HAP-1 (cell line): Measurements from ENCODE around the gene HDLBP.

Experiments
- DNase-seq, 2 experiments: peaks; one replicate each; pipeline ENCODE4 v3.0.0-alpha.2; 2016 to 2020; ENCODE audit warnings: low spot score in 2 of 2
- H3K27me3 ChIP-seq: fragments of 250-450 bp; sonication (Bioruptor Pico); 2 replicates; pipeline ENCODE4 v1.5.1; 2020; ENCODE audit warnings: low read depth, mild to moderate bottlenecking, moderate library complexity
- H3K36me3 ChIP-seq: fragments of 250-450 bp; sonication (Bioruptor Pico); replicated peaks from 2 replicates; pipeline ENCODE4 v1.5.1; 2020; ENCODE audit warnings: mild to moderate bottlenecking
- H3K4me1 ChIP-seq: fragments of 250-450 bp; sonication (Bioruptor Pico); 2 replicates; pipeline ENCODE4 v1.5.1; 2020; ENCODE audit warnings: mild to moderate bottlenecking
- H3K4me3 ChIP-seq: fragments of 250-450 bp; sonication (Bioruptor Pico); 2 replicates; pipeline ENCODE4 v1.5.1; 2020; ENCODE audit warnings: mild to moderate bottlenecking, moderate library complexity
- H3K9me3 ChIP-seq: fragments of 250-450 bp; sonication (Bioruptor Pico); 2 replicates; pipeline ENCODE4 v1.5.1; 2020; ENCODE audit warnings: mild to moderate bottlenecking, moderate library complexity
- in situ Hi-C: fragments of 300-500 bp; cut with MboI; formaldehyde crosslinking; loops from 3 replicates; pipeline ENCODE4 v1.14.3; 2020; ENCODE audit warnings: low sequenced_read_pairs, inconsistent platforms, mixed read lengths

The HDLBP gene

DNA sequence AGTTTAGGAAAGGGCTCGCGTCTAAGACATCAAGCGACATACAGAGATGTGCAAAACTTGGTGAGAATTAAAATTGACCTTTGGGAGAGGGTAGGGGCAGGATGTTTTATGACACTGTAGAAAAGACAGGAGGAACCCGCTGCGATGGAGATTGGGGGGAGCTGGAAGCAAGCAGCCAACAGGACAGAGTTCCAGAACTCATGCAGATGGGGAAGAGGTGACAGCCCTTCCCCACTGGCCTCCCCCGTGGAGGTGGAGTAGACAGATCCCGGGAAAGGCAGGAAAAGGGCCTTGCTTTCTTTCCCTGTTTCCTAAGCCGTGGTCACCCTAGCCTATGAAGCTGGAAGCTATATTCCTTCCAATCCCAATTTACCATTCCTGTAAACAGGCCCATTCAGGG lies 87.9 kb downstream of the HDLBP start:
- no peaks in the 10 kb centered on the region for H3K9me3 ChIP-seq
- no peak for DNase-seq
- H3K4me3 ChIP-seq = no peak overlapping the region
- H3K4me1 ChIP-seq = no peaks in the 10 kb centered on the region
- in situ Hi-C loops = no loop called here
- H3K27me3 ChIP-seq = no peaks in the 10 kb centered on the region
- peaks cover 64% of the 10 kb centered on the region for H3K36me3 ChIP-seq

DNA sequence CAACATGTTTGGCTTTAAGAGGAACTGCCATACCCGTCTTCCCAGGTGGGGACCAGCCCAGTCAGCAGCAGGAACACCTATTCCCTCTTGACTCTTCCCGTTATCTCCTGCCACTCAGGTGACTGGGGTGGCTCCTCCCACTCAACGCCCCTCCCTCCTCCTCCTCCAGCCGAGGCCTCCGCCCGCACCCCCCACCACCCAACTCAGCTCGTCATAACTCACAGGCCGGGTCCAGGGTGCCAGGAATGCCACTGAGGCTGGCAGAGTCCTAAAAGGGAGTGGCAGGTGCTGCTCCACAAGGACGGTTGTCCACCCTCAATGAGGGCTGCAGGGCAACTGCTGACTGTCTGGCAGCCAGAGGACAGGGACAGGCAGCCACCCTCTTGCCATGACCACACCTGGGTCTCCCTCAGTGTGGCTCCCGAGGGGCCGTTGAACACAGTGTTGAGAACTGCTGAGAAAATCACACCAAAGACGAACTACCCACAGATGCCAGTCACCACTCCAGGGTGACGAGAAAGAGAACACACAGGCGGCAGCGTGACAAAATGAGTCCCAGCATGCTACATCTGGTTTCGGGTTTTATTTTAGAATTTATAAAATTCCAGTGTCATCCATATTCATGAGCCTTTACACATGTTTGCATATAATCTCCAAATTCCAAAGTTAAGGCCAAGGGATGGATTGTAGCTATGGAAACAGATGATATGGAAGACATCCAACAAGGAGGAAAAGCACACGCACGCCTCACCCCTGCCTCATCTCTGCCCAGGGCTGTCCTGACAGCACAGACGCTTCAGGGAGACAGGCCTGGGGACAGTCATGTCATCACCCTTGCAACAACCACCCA lies 88.5 kb downstream of the HDLBP start:
- Histone ChIP-seq H3K36me3 (peaks cover 57% of the 10 kb centered on the region), H3K4me1 (no peaks in the 10 kb centered on the region), H3K4me3 (no peak overlapping the region), H3K9me3 (no peaks in the 10 kb centered on the region), H3K27me3 (no peaks in the 10 kb centered on the region)
- in situ Hi-C loops = no loop called here
- DNase-seq = no peak

DNA sequence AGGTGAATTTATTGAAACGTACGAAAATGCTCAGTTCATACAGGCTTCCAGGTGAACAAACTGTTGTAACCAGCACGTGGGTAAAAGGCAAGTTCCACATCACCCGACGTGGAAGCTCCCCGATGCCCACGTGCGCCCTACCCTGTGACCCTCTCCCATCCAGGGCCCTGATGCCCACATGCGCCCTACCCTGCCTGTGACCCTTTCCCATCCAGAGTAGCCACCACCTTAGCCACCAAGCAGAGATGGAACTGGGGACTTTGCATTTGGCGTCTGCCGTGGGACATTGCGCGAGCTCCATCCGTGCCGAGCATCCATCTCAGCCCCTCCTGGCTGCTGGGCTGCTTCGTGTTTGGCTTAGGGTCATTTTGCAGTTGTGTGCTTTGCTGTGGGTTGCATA lies 89.5 kb downstream of the HDLBP start:
- Histone ChIP-seq H3K4me1 (no peaks in the 10 kb centered on the region), H3K36me3 (peaks cover 50% of the 10 kb centered on the region), H3K27me3 (no peaks in the 10 kb centered on the region), H3K4me3 (no peak overlapping the region), H3K9me3 (no peaks in the 10 kb centered on the region)
- in situ Hi-C loops = no loop called here
- no peak for DNase-seq

DNA sequence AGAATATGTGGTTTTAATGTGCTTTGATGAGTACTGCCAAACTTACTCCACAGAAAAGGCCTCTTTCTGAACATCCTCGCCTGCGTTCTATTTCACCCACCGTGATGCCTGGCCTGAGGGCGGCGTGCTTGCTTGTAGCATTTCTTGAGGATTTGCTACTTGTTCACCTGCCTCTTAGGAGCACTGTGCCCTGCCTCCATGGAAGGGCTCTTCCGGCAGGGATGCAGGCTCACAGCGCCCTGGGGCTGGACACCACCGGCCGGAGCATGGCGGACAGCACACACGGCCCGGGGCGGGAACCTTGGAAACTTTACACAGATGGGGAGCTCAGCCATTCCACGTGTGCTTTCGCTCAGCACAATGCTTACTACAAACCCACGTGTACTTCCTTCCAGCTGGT lies 89.9 kb downstream of the HDLBP start:
- H3K9me3 ChIP-seq = no peaks in the 10 kb centered on the region
- no peak for DNase-seq
- peaks cover 45% of the 10 kb centered on the region for H3K36me3 ChIP-seq
- in situ Hi-C loops = no loop called here
- no peaks in the 10 kb centered on the region for H3K27me3 ChIP-seq
- H3K4me1 ChIP-seq = no peaks in the 10 kb centered on the region
- no peak overlapping the region for H3K4me3 ChIP-seq

DNA sequence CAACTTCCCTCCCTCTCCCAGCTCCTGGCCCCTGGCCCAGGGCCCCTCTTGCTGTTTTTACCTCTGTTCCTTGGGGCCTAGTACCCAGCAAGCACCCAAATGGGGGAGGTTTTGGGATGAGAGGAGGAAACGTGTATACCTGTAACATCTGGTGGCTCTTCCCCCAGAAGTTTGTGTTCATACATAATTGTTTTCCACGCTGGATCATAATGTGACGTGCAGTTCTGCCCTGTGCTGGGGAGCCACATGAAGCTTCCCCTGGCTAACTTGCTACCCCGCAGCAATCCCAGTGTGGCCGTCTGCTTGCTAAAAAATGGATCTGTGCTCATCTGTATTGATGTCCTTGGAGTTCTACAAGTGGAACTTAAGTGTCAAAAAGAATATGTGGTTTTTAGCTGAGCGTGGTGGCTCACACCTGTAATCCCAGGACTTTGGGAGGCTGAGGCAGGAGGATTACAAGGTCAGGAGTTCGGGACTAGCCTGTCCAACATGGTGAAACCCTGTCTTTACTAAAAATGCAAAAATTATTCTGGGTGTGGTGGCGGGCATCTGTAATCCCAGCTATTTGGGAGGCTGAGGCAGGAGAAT lies 90.5 kb downstream of the HDLBP start:
- Histone ChIP-seq H3K4me3 (no peak overlapping the region), H3K36me3 (peaks cover 39% of the 10 kb centered on the region), H3K27me3 (no peaks in the 10 kb centered on the region), H3K4me1 (no peaks in the 10 kb centered on the region), H3K9me3 (no peaks in the 10 kb centered on the region)
- in situ Hi-C loops = no loop called here
- DNase-seq = no peak

DNA sequence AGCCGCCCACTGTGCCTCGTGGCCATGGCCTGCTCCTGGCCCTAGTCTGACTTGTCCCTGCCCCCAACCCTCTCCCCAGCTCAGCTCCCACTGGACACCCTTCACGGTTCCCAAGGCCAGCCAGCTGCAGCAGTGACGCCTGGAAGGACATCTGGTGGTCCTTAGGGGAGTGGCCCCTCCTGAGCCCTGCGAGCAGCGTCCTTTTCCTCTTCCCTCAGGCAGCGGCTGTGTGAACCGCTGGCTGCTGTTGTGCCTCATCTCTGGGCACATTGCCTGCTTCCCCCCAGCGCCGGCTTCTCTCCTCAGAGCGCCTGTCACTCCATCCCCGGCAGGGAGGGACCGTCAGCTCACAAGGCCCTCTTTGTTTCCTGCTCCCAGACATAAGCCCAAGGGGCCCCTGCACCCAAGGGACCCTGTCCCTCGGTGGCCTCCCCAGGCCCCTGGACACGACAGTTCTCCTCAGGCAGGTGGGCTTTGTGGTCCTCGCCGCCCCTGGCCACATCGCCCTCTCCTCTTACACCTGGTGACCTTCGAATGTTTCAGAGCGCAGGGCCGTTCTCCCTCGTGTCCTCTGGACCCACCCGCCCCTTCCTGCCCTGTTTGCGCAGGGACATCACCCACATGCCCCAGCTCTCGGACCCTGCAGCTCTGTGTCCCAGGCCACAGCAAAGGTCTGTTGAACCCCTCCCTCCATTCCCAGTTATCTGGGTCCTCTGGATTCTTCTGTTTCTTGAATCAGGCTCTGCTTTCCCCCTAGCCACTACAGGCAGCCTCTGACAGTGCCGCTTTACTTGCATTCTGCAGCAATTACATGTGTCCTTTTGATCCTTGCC lies 91.2 kb downstream of the HDLBP start:
- Histone ChIP-seq H3K36me3 (peaks cover 34% of the 10 kb centered on the region), H3K4me3 (no peak overlapping the region), H3K27me3 (no peaks in the 10 kb centered on the region), H3K4me1 (peaks cover under 1% of the 10 kb centered on the region), H3K9me3 (no peaks in the 10 kb centered on the region)
- DNase-seq = no peak
- in situ Hi-C loops = no loop called here

DNA sequence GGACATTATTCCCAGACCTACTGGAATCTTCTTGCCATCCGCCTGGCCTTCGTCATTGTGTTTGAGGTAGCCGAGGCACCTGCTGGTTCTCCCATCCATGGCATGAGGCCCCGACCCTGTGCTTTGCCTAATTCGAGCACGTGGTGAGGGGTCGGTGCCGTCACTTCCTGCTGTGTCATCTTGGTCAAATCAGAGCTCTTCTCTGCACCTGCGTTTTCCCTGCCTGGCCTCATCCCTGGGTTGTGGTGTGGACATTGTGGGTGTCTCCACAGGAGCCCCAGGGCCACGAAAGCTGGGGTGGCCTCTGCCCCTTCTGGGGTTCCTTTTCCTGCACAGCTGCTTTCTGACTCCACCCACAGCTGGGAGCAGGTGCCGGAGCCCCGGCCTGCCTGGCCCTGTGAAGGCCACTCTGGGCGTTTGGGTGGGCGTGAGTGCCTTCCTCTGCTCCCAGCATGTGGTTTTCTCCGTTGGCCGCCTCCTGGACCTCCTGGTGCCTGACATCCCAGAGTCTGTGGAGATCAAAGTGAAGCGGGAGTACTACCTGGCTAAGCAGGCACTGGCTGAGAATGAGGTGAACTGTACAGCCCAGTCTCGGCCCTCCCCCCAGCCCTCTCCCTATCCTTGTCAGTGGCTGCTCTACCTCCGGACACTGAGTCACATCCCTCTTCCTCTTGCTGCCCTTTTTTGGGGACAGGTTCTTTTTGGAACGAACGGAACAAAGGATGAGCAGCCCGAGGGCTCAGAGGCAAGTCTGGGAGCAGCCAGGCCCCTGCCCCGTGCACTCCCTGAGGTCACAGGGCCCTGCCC lies 92.1 kb downstream of the HDLBP start:
- no peak overlapping the region for H3K4me3 ChIP-seq
- no peaks in the 10 kb centered on the region for H3K27me3 ChIP-seq
- H3K36me3 ChIP-seq = peaks cover 26% of the 10 kb centered on the region
- no peaks in the 10 kb centered on the region for H3K9me3 ChIP-seq
- DNase-seq = no peak
- peaks cover 4% of the 10 kb centered on the region for H3K4me1 ChIP-seq
- in situ Hi-C loops = no loop called here

DNA sequence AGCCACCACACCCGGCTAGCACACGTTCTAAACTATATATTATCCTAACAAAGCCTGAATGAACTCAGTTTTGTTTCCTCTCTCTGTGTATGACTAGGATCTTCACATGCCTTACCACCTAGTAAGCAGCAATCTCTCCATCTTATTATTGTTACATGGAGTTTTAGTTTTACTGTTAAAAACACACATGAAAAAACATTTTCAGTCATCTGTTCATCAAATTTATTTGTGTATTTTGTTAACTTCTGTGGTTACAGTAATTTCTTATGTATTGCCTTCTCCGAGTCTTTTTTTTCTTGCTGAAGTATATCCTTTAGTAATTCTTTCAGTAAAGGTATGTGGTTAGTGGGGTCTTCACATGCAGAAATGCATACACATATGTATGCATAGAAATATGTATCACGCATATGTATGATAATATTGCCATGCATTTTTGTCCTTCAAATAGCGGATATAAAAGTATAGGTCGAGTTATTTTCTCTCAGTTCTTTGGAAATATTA lies 95.6 kb downstream of the HDLBP start:
- Histone ChIP-seq H3K36me3 (no peaks in the 10 kb centered on the region; the same call in 1 of the 2 replicates), H3K4me1 (peaks cover 7% of the 10 kb centered on the region), H3K9me3 (no peaks in the 10 kb centered on the region), H3K27me3 (no peaks in the 10 kb centered on the region), H3K4me3 (no peak overlapping the region)
- in situ Hi-C loops = no loop called here
- no peak for DNase-seq

DNA sequence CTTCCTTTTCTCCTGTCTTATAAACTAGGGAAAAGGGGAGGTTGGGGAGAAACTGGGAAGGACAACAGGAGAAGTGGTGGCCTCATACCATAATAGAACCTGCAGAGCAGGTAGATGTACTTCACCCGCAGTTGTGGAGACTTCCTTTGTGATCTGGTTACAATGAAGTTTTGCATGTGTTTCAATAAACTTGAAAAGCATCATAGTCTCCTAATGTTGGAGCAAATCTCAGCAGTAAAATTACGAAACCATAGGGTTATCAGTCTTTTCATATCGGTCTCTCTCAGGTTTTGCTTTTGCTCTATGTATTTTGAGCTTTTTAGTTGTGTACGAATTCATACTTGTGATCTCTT lies 96.5 kb downstream of the HDLBP start:
- H3K36me3 ChIP-seq = no peaks in the 10 kb centered on the region
- H3K4me3 ChIP-seq = peak overlapping the region; percentile 35
- no peaks in the 10 kb centered on the region for H3K27me3 ChIP-seq
- in situ Hi-C loops = no loop called here
- no peaks in the 10 kb centered on the region for H3K9me3 ChIP-seq
- DNase-seq = no peak
- H3K4me1 ChIP-seq = peaks cover 7% of the 10 kb centered on the region

DNA sequence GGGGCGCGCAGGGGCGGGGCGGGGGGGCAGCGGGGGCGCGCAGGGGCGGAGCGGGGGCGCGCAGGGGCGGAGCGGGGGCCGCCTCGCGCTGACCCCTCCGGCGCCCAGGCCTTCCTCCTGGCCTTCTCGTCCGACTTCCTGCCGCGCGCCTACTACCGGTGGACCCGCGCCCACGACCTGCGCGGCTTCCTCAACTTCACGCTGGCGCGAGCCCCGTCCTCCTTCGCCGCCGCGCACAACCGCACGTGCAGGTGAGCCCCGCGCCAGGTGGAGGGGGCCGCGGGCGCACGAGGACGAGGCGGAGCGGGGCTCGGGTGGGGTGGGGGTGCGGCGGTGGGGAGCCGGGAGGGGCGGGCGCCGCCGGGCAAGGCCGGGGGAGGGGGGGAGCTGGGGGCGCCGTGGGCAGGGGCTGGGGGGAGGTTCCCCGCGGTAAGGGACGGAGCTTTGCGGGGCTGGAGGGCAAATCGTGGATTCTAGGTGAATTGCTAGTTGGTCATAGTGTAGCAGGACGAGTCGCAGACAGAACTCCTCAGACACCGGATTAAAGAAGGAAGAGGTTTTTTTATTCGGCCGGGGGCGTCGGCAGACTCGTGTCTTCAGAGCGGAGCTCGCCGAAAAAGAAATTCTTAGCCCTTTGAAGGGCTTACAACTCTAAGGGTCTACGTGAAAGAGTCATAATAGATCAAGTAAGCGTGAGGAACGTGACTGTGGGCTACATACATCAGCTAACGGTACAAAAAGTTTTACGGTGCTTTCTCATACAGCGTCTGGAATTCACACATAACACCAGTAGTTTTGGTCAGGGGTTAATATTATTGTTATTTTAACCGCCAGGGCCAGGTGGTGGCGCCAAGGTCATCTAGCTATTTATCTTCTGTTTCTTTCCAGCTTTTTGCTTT lies 97.1 kb downstream of the HDLBP start:
- in situ Hi-C loops = no loop called here
- no peaks in the 10 kb centered on the region for H3K27me3 ChIP-seq
- H3K4me1 ChIP-seq = peaks cover 7% of the 10 kb centered on the region
- H3K9me3 ChIP-seq = no peaks in the 10 kb centered on the region
- peak; percentile 39 to 77 for DNase-seq
- H3K4me3 ChIP-seq = peak overlapping the region; percentile 35
- no peaks in the 10 kb centered on the region for H3K36me3 ChIP-seq

DNA sequence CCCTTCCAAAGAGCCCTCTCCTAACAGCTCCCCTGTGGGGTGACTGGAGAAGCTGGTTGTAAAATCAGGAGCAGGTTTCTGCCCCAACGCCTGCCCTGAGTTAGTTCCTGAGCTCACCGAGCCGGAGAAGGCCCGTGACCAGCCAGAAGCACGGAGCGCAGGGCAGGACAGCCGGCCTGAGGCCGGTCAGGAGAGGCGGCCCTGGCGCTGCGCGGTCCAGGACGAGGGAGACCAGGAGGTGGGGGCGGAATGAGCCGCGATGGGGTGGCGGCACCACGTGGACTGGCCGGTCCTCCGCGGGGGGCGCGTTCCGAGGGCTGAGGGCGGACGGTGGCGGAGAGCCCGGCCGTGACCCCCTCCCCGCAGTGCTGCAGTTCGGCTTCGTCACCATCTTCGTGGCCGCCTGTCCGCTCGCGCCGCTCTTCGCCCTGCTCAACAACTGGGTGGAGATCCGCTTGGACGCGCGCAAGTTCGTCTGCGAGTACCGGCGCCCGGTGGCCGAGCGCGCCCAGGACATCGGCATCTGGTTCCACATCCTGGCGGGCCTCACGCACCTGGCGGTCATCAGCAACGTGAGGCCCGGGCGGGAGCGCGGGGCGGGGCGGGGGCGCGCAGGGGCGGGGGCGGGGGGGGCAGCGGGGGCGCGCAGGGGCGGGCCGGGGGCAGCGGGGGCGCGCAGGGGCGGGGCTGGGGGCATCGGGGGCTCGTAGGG lies 98.0 kb downstream of the HDLBP start:
- in situ Hi-C loops = no loop called here
- peaks cover 7% of the 10 kb centered on the region for H3K4me1 ChIP-seq
- H3K9me3 ChIP-seq = no peaks in the 10 kb centered on the region
- H3K36me3 ChIP-seq = no peaks in the 10 kb centered on the region
- H3K27me3 ChIP-seq = no peaks in the 10 kb centered on the region
- H3K4me3 ChIP-seq = peak overlapping the region; percentile 32
- DNase-seq = peak; percentile 47 to 82

DNA sequence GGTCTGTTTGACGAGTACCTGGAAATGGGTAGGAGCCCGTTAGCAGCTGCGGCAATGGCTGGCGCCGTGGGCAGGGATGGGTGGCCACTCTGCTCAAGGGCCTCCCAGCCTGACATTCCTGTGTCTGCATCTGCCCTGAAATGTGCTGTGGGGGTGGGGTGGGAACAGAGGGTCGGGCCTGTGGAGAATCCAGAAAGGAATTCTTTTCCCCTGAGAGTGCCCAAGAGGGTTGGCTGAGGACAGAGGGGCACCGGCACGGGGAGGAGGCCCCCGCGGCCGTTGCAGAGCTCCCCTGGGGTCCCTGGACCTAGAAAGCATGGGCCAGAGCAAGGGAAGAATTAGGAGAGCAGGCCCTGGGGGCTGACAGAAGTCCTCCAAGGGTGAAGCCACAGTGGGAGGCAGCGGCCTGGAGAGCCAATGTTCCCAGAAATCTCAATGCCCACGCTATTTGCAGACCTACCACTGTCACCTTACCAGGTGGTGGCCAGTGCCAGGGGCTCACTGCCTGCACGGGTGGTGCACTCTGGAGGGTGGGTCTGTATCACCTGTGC lies 99.2 kb downstream of the HDLBP start:
- Histone ChIP-seq H3K9me3 (no peaks in the 10 kb centered on the region), H3K4me3 (no peak overlapping the region), H3K36me3 (no peaks in the 10 kb centered on the region), H3K27me3 (no peaks in the 10 kb centered on the region), H3K4me1 (peaks cover 11% of the 10 kb centered on the region)
- in situ Hi-C loops = no loop called here
- DNase-seq = no peak
